T-helper 22 cell (primary cell): Measurements from ENCODE around the gene H6PD.

Experiments
- DNase-seq: peaks from one replicate; pipeline ENCODE4 v3.0.0-alpha.2; 2020; ENCODE audit warnings: low read depth

Gene H6PD

GRCh38 chr1:9204156-9204720, 30.3 kb upstream of the H6PD start:
- no peak for DNase-seq

GRCh38 chr1:9207086-9207485, 27.5 kb upstream of the H6PD start:
- no peak for DNase-seq

- DNase-seq, result no peak
Measured at GRCh38 chr1:9207715-9208114, 26.9 kb upstream of the H6PD start.

- DNase-seq, result no peak
Measured at GRCh38 chr1:9211291-9211811, 23.2 kb upstream of the H6PD start.

GRCh38 chr1:9212735-9213134, 21.8 kb upstream of the H6PD start:
- no peak for DNase-seq

GRCh38 chr1:9213956-9214355, 20.6 kb upstream of the H6PD start:
- no peak for DNase-seq

GRCh38 chr1:9218917-9219316, 15.7 kb upstream of the H6PD start:
- DNase-seq, result no peak

- no peak for DNase-seq
Measured at GRCh38 chr1:9222846-9223625, 11.5 kb upstream of the H6PD start.

- DNase-seq, result no peak
Measured at GRCh38 chr1:9224664-9225410, 9.7 kb upstream of the H6PD start.

GRCh38 chr1:9225411-9225785, 9.2 kb upstream of the H6PD start:
- no peak for DNase-seq

- DNase-seq, result no peak
Measured at GRCh38 chr1:9228609-9229008, 6.0 kb upstream of the H6PD start.

GRCh38 chr1:9229549-9229948, 5.0 kb upstream of the H6PD start:
- DNase-seq, result no peak

GRCh38 chr1:9230869-9231533, 3.6 kb upstream of the H6PD start:
- DNase-seq, result no peak

GRCh38 chr1:9231648-9232332, 2.8 kb upstream of the H6PD start:
- DNase-seq, result no peak

- DNase-seq, result no peak
Measured at GRCh38 chr1:9233241-9233941, 1.2 kb upstream of the H6PD start.

GRCh38 chr1:9233942-9234222, 692 bp upstream of the H6PD start:
- no peak for DNase-seq

GRCh38 chr1:9235096-9235459, 504 bp downstream of the H6PD start:
- no peak for DNase-seq

- no peak for DNase-seq
Measured at GRCh38 chr1:9235560-9235959, 986 bp downstream of the H6PD start.

- no peak for DNase-seq
Measured at GRCh38 chr1:9238134-9238533, 3.6 kb downstream of the H6PD start.

GRCh38 chr1:9238550-9238949, 4.0 kb downstream of the H6PD start:
- DNase-seq, result no peak

- DNase-seq, result peak; percentile 9
Measured at GRCh38 chr1:9239622-9240401, 5.2 kb downstream of the H6PD start.
